ENCODE data around the gene COTL1. TPM values are rescaled to one million over a fixed set of nuclear protein-coding genes. Genes with fewer than 3 reads are reported as not detected.
"Not testable (repeated sequence)": the region's sequence is repeated elsewhere in the genome, so short reads cannot be mapped to it uniquely, and the experiment has no call there.

COTL1 gene
- total RNA-seq, 1 donor from 2014 or later: 107 TPM

- DNase-seq (ENCODE audit: low read depth in 2 of 2): peak in 1 of 2 donors; percentile 36
These were observed 25.3 kb upstream of the COTL1 start for GRCh38 chr16:84643180-84643583.

DNA sequence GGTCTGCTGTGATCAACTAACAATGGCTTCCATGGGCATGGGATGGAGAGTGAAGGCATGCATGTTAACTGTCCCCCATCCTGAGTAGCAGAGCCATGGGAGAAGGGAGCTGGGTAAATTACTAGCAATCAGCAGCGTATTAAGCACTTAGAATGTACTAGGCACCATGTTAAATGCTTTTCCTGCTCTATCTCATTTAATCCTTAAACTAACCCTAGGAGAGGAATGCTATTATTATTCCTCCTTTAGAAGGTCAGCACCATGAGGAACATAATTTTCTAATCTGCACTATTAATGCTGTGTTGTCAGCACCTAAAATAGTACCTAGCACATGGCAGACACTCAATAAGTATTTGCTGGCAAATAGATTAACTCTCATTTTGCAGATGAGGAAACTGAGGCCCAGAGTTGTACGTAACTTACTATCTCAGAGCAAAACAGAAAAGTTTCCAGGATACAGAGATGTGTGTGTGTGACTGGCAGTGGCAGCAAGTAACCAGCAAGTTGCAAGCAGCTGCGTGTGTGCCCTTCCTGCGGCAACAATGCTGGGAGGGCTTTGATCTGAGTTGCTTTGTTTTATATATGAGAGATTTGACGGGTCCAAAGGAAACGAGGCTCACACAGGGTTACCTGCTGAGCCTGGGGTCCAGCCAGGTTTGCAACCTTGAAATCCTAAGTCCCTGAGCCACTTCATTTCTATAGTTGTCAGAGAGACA is 23.9 kb upstream of the COTL1 start:
- DNase-seq (ENCODE audit: low read depth in 2 of 2): no peak

DNA sequence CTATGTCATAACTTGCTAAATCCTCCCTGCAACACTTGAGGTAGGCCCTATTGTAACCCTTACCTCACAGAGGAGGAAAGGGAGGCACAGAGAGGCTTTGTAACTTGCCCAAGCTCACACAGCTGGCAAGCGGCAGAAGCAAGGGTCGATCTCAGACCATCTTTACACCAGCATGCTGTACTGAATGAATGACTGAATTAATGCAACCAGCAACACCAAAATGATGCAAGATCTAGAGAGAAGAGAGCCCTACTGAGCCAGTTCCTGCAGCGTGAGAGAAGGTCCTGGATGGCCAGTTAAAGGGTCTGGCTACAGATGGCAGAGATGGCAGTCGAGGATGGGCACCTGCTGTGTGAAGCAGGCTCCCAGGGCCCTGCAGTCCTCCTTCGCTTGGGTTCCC is 22.3 kb upstream of the COTL1 start:
- DNase-seq (ENCODE audit: low read depth in 2 of 2): no peak

- no peak for DNase-seq (ENCODE audit: low read depth in 2 of 2)
These were observed 20.4 kb upstream of the COTL1 start for GRCh38 chr16:84638231-84638806.

DNA sequence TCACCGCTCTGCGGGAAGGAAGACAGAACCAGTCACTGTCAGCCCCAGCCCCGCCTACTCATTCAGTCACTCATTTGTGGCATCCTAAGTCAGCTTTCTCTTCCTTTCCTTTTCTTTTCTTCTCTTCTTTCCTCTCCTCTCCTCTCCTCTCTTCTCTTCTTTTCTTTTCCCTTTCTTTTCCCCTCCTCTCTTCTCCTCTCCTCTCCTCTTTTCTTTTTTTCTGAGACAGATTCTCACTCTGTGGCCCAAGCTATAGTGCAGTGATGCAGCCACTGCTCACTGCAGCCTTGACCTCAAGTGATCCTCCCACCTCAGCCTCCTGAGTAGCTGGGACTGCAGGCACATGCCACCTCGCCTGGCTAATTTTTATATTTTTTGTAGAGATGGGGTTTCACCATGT is 19.8 kb upstream of the COTL1 start:
- no peak for DNase-seq (ENCODE audit: low read depth in 2 of 2)

DNA sequence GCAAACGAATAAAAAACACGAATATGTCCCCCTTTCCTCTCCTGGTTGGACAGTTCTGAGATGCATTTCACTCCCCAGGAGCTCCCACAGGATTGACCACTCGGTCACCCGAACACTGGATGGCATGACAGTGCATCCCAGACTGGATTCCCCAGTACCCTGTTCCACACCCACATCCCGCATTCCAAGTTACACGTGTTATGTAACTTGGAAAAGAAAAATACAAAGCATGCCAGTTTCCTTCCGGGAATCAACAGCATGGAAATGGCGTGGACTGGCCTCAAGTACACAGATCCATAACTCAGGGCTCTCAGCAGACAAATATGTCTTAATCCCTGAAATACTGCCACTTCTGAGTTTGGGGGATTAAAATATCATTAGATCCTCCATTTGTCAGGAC is 17.8 kb upstream of the COTL1 start:
- DNase-seq (ENCODE audit: low read depth in 2 of 2): no peak

GRCh38 chr16:84633622-84634021 is 15.7 kb upstream of the COTL1 start:
- no peak for DNase-seq (ENCODE audit: low read depth in 2 of 2)

DNA sequence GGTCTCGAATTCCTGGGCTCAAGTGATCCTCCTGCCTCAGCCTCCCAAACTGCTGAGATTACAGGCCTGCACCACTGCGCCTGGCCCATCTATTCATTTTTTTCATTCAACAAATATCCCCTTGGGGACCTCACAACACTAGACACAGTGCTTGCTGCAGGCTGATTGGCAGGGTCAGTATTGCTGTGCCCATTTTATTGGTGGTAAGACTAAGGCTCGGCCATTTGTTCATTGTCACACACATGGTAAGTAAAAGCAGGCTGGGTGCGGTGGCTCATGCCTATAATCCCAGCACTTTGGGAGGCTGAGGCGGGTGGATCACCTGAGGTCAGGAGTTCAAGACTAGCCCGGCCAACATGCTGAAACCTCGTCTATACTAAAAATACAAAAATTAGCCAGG is 15.0 kb upstream of the COTL1 start:
- DNase-seq (ENCODE audit: low read depth in 2 of 2): not testable (repeated sequence)

GRCh38 chr16:84631886-84632285 is 14.0 kb upstream of the COTL1 start:
- DNase-seq (ENCODE audit: low read depth in 2 of 2): no peak

GRCh38 chr16:84631153-84631466 is 13.2 kb upstream of the COTL1 start:
- DNase-seq (ENCODE audit: low read depth in 2 of 2): no peak

GRCh38 chr16:84630446-84631152 is 12.7 kb upstream of the COTL1 start:
- no peak for DNase-seq (ENCODE audit: low read depth in 2 of 2)

- no peak for DNase-seq (ENCODE audit: low read depth in 2 of 2)
These were observed 12.1 kb upstream of the COTL1 start for GRCh38 chr16:84630009-84630408.

DNA sequence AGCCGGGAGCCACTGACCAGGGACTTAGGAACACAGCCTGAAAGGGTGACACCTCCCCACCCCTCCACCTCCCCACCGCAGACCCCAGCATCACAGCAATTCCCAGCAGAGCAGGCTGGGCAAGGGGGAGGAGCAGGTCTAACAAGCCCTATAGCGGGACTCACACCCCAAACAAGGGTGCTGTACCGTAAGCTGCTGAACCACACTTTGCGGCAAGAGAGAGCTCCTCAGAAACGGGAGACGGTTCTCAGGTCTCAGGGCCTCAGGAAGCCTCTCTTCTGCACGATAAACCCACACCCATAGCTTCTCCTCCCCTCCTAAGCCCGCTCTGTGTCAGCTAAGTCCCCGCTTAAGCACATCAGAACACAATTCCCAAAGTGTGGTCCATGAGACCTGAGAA is 11.7 kb upstream of the COTL1 start:
- DNase-seq (ENCODE audit: low read depth in 2 of 2): no peak

DNA sequence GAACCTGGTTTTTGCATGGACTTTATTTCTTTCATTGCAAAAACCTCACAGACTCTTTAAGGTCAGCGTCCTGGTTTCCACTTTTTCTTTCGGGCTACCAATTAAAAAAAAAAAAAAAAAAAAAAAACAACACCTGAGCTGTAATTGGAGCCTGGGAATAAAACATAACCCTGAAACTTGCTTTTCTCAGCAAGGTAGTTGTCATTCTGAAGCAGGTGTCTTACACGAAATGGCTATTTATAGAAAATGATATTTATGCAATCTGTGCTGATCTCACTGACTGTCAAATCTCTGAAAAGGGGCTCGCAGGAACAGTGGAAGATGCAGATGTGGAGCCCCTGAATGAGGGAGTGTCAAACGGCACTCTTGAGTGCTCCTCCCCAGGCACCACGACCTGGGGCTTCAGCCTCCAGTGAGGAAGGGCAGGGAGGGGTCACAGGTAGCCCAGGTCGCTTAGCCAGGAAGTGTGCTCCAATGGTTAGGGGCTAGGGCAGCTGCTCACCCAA is 10.4 kb upstream of the COTL1 start:
- no peak for DNase-seq (ENCODE audit: low read depth in 2 of 2)

DNA sequence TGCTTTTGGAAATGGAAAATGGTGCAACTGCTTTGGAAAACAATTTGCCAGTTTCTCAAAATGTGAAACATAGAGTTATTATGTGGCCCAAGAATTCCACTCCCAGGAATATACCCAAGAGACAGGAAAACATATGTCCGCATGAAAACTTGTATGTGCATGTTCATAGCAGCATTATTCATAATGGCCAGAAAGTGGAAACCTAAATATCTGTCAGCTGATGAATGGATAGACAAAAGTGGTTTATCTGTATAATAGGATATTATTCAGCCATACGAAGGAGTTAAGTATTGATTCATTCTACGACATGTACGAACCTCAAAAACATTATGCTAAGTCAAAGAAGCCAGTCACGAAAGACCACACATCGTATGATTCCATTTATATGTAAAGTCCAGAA is 7.7 kb upstream of the COTL1 start:
- DNase-seq (ENCODE audit: low read depth in 2 of 2): no peak

DNA sequence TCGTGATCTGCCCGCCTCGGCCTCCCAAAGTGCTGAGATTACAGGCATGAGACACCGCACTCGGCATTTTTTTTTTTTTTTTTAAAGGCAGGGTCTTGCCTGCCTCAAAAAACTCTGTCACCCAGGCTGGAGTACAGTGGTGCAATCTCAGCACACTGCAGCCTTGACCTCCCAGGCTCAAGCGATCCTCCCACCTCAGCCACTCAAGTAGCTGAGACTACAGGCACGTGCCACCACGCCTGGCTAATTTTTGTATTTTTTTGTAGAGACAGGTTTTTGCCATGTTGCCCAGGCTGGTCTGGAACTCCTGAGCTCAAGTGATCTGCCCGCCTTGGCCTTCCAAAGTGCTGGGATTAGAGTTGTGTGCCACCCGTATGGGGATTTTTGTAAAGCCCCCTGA is 3.0 kb upstream of the COTL1 start:
- not testable (repeated sequence) for DNase-seq (ENCODE audit: low read depth in 2 of 2)

DNA sequence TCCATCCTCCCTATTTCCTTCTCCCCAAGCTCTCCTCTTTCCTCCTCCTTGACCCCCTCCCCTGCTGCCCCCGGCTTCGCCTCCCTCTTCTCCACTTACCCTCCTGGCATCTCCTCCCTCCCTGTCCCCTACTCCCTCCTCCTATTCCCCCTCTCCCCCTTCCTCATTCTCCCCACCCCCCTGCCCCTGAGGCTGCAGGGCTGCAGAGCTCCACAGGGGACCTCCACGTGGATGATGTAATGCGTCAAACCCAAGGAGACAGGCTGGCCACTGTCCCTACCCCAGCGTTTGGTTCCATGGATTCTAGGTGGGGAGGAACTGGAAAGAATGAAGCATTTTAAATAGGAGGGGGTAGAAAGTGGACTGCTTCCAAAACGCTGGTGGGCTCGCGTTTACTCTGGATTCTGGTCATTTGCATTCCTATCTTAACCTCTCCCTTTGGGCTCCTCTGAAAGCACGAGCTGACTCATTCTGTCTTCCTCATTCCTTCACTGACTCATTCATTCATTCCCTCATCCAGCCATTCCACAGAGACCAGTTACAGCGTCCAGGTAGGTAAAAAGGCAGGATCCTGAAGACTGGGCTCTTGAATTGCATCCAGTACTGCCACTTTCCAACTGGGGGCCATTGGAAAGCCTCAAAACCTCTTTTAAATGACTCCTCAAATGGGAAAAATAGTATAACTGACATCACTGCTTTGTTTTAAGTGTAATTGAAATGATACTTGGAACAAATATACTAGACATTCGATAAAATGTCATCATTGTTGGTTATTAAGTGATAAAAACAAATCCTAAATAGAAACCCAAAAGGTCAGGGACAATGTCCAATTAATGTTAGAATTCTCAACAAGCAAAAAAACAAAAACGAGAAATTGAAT is 943 bp upstream of the COTL1 start:
- peak; percentile 58 to 68 for DNase-seq (ENCODE audit: low read depth in 2 of 2)

GRCh38 chr16:84617041-84617790 is 662 bp downstream of the COTL1 start:
- DNase-seq (ENCODE audit: low read depth in 2 of 2): peak; percentile 19 to 36

DNA sequence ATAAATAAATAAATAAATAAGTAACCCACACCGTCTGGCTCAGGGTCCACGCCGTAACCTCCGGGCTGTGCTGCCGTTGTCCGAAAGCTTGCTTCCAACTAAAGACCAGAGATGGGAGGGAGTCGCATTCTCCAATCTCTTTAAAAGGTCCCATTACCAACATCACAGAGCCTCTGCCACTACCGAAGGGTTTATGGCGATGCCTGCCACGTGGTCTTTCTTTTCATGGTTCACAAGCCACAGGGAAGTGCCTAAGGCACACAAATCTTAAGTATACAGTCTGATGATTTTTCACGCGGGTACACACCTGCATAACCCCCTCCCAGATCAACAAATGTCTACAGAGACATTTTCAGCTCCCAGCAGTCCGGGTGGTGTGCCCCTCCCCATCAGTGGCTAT is 1.4 kb downstream of the COTL1 start:
- no peak for DNase-seq (ENCODE audit: low read depth in 2 of 2)

DNA sequence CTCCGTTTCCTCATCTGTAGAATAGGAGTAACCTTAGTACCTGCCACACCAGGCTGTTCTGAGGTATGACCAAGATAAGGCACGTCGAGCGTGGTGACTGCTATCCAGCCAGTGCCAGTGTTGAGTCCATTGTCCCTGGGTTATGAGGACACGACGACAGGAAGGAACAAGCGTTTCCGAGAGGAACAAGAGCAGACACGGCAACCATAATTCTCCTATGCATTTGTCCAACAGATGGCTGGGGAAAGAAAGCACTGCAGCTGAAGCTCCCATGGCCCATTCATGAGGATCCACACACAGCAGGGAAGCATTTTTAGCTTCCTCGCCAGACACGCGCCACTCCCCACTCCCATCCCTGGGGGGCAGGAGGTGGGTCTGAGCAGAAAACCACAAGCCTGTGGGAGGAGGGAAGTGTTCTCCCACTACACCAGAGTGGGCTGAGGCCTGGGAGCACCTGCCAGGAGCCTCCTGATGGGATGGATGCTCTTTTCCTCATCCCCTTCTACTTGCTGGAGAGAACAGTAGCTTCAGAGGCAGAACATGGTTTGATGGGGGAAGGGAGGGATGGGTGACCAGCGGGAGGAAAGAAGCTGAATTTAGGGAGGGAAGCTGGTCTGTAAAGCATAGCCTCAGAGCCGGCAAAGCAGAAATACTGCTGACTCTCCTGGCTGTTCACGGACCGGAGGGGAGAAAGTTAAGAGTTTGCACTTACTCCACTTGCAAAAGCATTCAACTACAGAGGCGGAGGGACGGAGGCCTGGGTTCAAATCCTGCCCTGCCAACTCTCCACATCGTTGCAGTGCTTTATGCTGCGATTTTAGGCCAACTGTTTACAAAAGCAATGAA is 2.7 kb downstream of the COTL1 start:
- peak in 1 of 2 donors; percentile 83 for DNase-seq (ENCODE audit: low read depth in 2 of 2)

All from lung microvascular endothelial cell (primary cell).